Keratinocyte (primary cell): ENCODE data around the gene DLG2. TPM values are rescaled to one million over a fixed set of nuclear protein-coding genes. Genes with fewer than 3 reads are reported as not detected.

Experiments
- DNase-seq: peaks from one replicate; pipeline ENCODE4 v3.0.0-alpha.2; 2011; ENCODE audit warnings: low read depth, missing footprints, low spot score
- FAIRE-seq: peaks from 2 replicates; lab custom pipeline; 2011; peaks lifted over from hg19 to GRCh38; lab: Jason Lieb, UNC
- H2AFZ ChIP-seq: 2 replicates; pipeline ENCODE4 v1.6.0; 2012; ENCODE audit warnings: low read length, control low read depth, inconsistent platforms; ENCODE audit not compliant: control insufficient read depth
- H3K27ac ChIP-seq: 2 replicates; pipeline ENCODE4 v1.5.1; 2011; ENCODE audit warnings: low read length; ENCODE audit not compliant: control insufficient read depth, insufficient read depth
- H3K27me3 ChIP-seq: 3 replicates; pipeline ENCODE4 v1.6.0; 2011; ENCODE audit warnings: low read length; ENCODE audit not compliant: control insufficient read depth, insufficient read depth; ENCODE audit errors: extremely low read depth
- H3K36me3 ChIP-seq, 2 experiments: 2 replicates in 1 of 2; 3 replicates in 1 of 2; pipeline ENCODE4 v1.5.1; 2011; ENCODE audit warnings: low read length in 2 of 2, mild to moderate bottlenecking in 1 of 2; ENCODE audit not compliant: control insufficient read depth in 2 of 2, insufficient read depth in 2 of 2; ENCODE audit errors: extremely low read depth in 1 of 2
- H3K4me1 ChIP-seq: 3 replicates; pipeline ENCODE4 v1.5.1; 2011; ENCODE audit warnings: low read length; ENCODE audit not compliant: control insufficient read depth, insufficient read depth; ENCODE audit errors: extremely low read depth
- H3K4me2 ChIP-seq: 3 replicates; pipeline ENCODE4 v1.6.0; 2011; ENCODE audit warnings: low read depth, low read length; ENCODE audit not compliant: control insufficient read depth, insufficient read depth; ENCODE audit errors: extremely low read depth
- H3K4me3 ChIP-seq, 3 experiments: fragments of 200-600 bp in 1 of 3; sonication (generic) in 1 of 3; 2 replicates in 2 of 3; 3 replicates in 1 of 3; pipeline ENCODE4 v1.5.1; 2011 to 2016; ENCODE audit warnings: low read length in 3 of 3, mild to moderate bottlenecking in 3 of 3, control low read depth in 2 of 3, inconsistent platforms in 1 of 3, low read depth in 1 of 3, mixed read lengths in 1 of 3, mixed run types in 1 of 3, moderate library complexity in 1 of 3; ENCODE audit not compliant: control insufficient read depth in 2 of 3, insufficient read depth in 2 of 3; ENCODE audit errors: extremely low read depth in 1 of 3
- H3K79me2 ChIP-seq: 2 replicates; pipeline ENCODE4 v1.6.0; 2012; ENCODE audit warnings: low read length; ENCODE audit not compliant: control insufficient read depth, insufficient read depth
- H3K9ac ChIP-seq: 3 replicates; pipeline ENCODE4 v1.6.0; 2011; ENCODE audit warnings: low read length; ENCODE audit not compliant: control insufficient read depth, insufficient read depth; ENCODE audit errors: extremely low read depth
- H3K9me1 ChIP-seq: 3 replicates; pipeline ENCODE4 v1.6.0; 2011; ENCODE audit warnings: low read length; ENCODE audit not compliant: control insufficient read depth, insufficient read depth; ENCODE audit errors: extremely low read depth
- H3K9me3 ChIP-seq: 2 replicates; pipeline ENCODE4 v1.5.1; 2012; ENCODE audit warnings: low read depth, low read length; ENCODE audit not compliant: control insufficient read depth
- H4K20me1 ChIP-seq: 3 replicates; pipeline ENCODE4 v1.6.0; 2011; ENCODE audit warnings: low read length; ENCODE audit not compliant: control insufficient read depth, insufficient read depth; ENCODE audit errors: extremely low read depth
- CTCF ChIP-seq, 3 experiments: IDR thresholded peaks in 1 of 3; conservative IDR thresholded peaks in 1 of 3; optimal IDR thresholded peaks in 1 of 3; 2 replicates in 2 of 3; 3 replicates in 1 of 3; pipeline versions ENCODE3 to v1.5.1; 2011; ENCODE audit warnings: low read length in 3 of 3, mild to moderate bottlenecking in 3 of 3, moderate library complexity in 2 of 3, control low read depth in 1 of 3, inconsistent platforms in 1 of 3; ENCODE audit not compliant: insufficient read depth in 2 of 3; ENCODE audit errors: extremely low read depth in 1 of 3
- EZH2 ChIP-seq: IDR thresholded peaks from one replicate; pipeline ENCODE4 v1.6.1; 2012; ENCODE audit warnings: inconsistent platforms, mild to moderate bottlenecking, low read length, moderate library complexity
- dilution Hi-C: fragments of 300-500 bp; cut with MboI; formaldehyde crosslinking; loops from one replicate; pipeline ENCODE4 v1.7.0; 2020; ENCODE audit warnings: low sequenced_read_pairs; ENCODE audit not compliant: extremely low pct_ligation_motif_present
- polyA plus RNA-seq, 5 experiments: library from polyadenylated mRNA; depleted of rRNA in 3 of 5; stranded (reverse) in 3 of 5; stranded (forward) in 1 of 5; unstranded in 1 of 5; fragments of >200 nt; gene quantifications; 1 replicate in 1 of 5; 2 replicates in 3 of 5; 3 replicates in 1 of 5; pipeline versions ENCODE4 v1.2.1 to v1.2.3, GENCODE V29; 2011 to 2012; ENCODE audit warnings: missing spikeins in 2 of 5, low read depth in 1 of 5, low replicate concordance in 1 of 5

The DLG2 gene
- polyA plus RNA-seq, 1 donor (not counting 4 experiments of a cell fraction or from before 2014, with no cell fraction given), result 0.55 TPM

- Histone ChIP-seq H2AFZ (no peak overlapping the region), H3K27me3 (no peaks in the 10 kb centered on the region), H3K36me3 (no peaks in the 10 kb centered on the region), H3K4me1 (no peaks in the 10 kb centered on the region), H3K9me1 (no peaks in the 10 kb centered on the region), H3K9ac (no peak overlapping the region), H3K9me3 (no peaks in the 10 kb centered on the region), H3K4me3 (no peak overlapping the region), H4K20me1 (no peaks in the 10 kb centered on the region), H3K27ac (no peak overlapping the region), H3K79me2 (no peaks in the 10 kb centered on the region), H3K4me2 (no peak overlapping the region)
- TF ChIP-seq CTCF (optimal IDR thresholded peaks at IDR 0.05 in 1 of 3, IDR thresholded peaks at IDR 0.05 in 1 of 3, conservative IDR thresholded peaks at IDR 0.05 in 1 of 3; ENCODE audit: extremely low read depth in 1 of 3, insufficient read depth in 2 of 3, low read length in 3 of 3), result no peak
- no peak for TF ChIP-seq EZH2
- DNase-seq, result no peak
- no peak for FAIRE-seq
- dilution Hi-C loops, result no loop called here
Observed at GRCh38 chr11:85027346-85027745, 599.8 kb downstream of the DLG2 start.

DNA sequence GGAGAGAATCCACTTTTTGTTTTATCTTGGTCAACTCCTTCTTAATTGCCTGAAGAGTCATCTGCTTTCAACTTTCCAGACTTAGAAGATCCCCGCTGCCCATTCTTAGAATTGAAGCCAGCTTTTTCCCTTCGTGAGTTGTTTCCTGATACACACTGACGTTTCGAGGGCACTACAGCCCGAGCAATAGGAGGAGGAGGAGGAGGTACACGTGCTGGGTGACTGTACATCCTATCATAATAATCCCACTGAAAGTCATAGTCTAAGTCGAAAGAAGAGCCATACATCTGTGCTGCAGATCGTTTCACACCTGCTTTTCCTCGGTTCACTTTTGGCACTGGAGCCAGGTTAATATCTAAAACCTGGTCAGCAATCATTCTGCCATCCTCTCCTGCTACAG lies 606.1 kb downstream of the DLG2 start:
- H3K27me3 ChIP-seq, result no peaks in the 10 kb centered on the region
- dilution Hi-C loops, result no loop called here
- no peak overlapping the region for H3K27ac ChIP-seq
- no peaks in the 10 kb centered on the region for H3K9me3 ChIP-seq
- H2AFZ ChIP-seq, result no peak overlapping the region
- no peak overlapping the region for H3K4me3 ChIP-seq
- FAIRE-seq (no peak), DNase-seq (no peak)
- no peak overlapping the region for H3K9ac ChIP-seq
- TF ChIP-seq EZH2 (no peak), CTCF (optimal IDR thresholded peaks at IDR 0.05 in 1 of 3, IDR thresholded peaks at IDR 0.05 in 1 of 3, conservative IDR thresholded peaks at IDR 0.05 in 1 of 3; ENCODE audit: extremely low read depth in 1 of 3, insufficient read depth in 2 of 3, low read length in 3 of 3) (no peak)
- H3K4me1 ChIP-seq, result no peaks in the 10 kb centered on the region
- no peak overlapping the region for H3K4me2 ChIP-seq
- no peaks in the 10 kb centered on the region for H4K20me1 ChIP-seq
- no peaks in the 10 kb centered on the region for H3K36me3 ChIP-seq
- H3K9me1 ChIP-seq, result no peaks in the 10 kb centered on the region
- no peaks in the 10 kb centered on the region for H3K79me2 ChIP-seq
